ENCODE results near the gene OAS2.

DNA sequence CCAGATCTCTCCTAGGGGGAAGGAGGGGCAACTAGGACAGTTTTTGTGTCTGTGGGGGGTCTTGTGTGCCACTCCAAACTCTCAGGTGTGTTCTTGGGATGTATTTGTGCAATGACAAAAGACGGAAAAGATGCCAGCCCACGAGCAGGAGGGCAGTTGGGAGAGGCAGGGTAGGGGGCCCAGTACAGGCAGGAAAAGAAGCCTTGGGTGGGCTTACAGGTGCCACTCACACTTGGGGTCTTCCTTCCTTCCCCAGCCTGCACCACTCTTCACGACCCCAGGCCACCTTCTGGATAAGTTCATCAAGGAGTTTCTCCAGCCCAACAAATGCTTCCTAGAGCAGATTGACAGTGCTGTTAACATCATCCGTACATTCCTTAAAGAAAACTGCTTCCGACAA is 24.4 kb downstream of the OAS2 start:
- no peak for TF ChIP-seq CHD2 (IDR thresholded peaks at IDR 0.05; ENCODE audit: low read length, partially characterized antibody)
- no peak for TF ChIP-seq FOSL2 (IDR thresholded peaks at IDR 0.05)
- no peak for TF ChIP-seq FOSL2 (CRISPR knock-in tag; IDR thresholded peaks at IDR 0.05)
- TF ChIP-seq CEBPB (IDR thresholded peaks at IDR 0.05) = no peak
- no peak for TF ChIP-seq POLR2A (IDR thresholded peaks at IDR 0.05; ENCODE audit: low read length)
- TF ChIP-seq, protein P1, sequence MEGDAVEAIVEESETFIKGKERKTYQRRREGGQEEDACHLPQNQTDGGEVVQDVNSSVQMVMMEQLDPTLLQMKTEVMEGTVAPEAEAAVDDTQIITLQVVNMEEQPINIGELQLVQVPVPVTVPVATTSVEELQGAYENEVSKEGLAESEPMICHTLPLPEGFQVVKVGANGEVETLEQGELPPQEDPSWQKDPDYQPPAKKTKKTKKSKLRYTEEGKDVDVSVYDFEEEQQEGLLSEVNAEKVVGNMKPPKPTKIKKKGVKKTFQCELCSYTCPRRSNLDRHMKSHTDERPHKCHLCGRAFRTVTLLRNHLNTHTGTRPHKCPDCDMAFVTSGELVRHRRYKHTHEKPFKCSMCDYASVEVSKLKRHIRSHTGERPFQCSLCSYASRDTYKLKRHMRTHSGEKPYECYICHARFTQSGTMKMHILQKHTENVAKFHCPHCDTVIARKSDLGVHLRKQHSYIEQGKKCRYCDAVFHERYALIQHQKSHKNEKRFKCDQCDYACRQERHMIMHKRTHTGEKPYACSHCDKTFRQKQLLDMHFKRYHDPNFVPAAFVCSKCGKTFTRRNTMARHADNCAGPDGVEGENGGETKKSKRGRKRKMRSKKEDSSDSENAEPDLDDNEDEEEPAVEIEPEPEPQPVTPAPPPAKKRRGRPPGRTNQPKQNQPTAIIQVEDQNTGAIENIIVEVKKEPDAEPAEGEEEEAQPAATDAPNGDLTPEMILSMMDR (IDR thresholded peaks at IDR 0.05) = no peak
- TF ChIP-seq ZSCAN20 (CRISPR knock-in tag; IDR thresholded peaks at IDR 0.05) = no peak
- TF ChIP-seq EP300 (IDR thresholded peaks at IDR 0.05) = no peak
- TF ChIP-seq RAD21 (conservative IDR thresholded peaks at IDR 0.05 in 1 of 2, IDR thresholded peaks at IDR 0.05 in 1 of 2) = no peak
- TF ChIP-seq, protein P2, sequence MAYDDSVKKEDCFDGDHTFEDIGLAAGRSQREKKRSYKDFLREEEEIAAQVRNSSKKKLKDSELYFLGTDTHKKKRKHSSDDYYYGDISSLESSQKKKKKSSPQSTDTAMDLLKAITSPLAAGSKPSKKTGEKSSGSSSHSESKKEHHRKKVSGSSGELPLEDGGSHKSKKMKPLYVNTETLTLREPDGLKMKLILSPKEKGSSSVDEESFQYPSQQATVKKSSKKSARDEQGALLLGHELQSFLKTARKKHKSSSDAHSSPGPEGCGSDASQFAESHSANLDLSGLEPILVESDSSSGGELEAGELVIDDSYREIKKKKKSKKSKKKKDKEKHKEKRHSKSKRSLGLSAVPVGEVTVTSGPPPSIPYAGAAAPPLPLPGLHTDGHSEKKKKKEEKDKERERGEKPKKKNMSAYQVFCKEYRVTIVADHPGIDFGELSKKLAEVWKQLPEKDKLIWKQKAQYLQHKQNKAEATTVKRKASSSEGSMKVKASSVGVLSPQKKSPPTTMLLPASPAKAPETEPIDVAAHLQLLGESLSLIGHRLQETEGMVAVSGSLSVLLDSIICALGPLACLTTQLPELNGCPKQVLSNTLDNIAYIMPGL (CRISPR knock-in tag; IDR thresholded peaks at IDR 0.05; ENCODE audit: borderline replicate concordance) = no peak
- TF ChIP-seq KDM1A (IDR thresholded peaks at IDR 0.05; ENCODE audit: low read depth) = no peak
- TF ChIP-seq ZFP36 (IDR thresholded peaks at IDR 0.05; ENCODE audit: borderline replicate concordance, partially characterized antibody) = no peak
- TF ChIP-seq FOXS1 (CRISPR knock-in tag; IDR thresholded peaks at IDR 0.05) = no peak
- TF ChIP-seq, protein P3, sequence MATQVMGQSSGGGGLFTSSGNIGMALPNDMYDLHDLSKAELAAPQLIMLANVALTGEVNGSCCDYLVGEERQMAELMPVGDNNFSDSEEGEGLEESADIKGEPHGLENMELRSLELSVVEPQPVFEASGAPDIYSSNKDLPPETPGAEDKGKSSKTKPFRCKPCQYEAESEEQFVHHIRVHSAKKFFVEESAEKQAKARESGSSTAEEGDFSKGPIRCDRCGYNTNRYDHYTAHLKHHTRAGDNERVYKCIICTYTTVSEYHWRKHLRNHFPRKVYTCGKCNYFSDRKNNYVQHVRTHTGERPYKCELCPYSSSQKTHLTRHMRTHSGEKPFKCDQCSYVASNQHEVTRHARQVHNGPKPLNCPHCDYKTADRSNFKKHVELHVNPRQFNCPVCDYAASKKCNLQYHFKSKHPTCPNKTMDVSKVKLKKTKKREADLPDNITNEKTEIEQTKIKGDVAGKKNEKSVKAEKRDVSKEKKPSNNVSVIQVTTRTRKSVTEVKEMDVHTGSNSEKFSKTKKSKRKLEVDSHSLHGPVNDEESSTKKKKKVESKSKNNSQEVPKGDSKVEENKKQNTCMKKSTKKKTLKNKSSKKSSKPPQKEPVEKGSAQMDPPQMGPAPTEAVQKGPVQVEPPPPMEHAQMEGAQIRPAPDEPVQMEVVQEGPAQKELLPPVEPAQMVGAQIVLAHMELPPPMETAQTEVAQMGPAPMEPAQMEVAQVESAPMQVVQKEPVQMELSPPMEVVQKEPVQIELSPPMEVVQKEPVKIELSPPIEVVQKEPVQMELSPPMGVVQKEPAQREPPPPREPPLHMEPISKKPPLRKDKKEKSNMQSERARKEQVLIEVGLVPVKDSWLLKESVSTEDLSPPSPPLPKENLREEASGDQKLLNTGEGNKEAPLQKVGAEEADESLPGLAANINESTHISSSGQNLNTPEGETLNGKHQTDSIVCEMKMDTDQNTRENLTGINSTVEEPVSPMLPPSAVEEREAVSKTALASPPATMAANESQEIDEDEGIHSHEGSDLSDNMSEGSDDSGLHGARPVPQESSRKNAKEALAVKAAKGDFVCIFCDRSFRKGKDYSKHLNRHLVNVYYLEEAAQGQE (IDR thresholded peaks at IDR 0.05) = no peak

Measured in A549 (cell line).